ENCODE data around the gene RETN.

DNA sequence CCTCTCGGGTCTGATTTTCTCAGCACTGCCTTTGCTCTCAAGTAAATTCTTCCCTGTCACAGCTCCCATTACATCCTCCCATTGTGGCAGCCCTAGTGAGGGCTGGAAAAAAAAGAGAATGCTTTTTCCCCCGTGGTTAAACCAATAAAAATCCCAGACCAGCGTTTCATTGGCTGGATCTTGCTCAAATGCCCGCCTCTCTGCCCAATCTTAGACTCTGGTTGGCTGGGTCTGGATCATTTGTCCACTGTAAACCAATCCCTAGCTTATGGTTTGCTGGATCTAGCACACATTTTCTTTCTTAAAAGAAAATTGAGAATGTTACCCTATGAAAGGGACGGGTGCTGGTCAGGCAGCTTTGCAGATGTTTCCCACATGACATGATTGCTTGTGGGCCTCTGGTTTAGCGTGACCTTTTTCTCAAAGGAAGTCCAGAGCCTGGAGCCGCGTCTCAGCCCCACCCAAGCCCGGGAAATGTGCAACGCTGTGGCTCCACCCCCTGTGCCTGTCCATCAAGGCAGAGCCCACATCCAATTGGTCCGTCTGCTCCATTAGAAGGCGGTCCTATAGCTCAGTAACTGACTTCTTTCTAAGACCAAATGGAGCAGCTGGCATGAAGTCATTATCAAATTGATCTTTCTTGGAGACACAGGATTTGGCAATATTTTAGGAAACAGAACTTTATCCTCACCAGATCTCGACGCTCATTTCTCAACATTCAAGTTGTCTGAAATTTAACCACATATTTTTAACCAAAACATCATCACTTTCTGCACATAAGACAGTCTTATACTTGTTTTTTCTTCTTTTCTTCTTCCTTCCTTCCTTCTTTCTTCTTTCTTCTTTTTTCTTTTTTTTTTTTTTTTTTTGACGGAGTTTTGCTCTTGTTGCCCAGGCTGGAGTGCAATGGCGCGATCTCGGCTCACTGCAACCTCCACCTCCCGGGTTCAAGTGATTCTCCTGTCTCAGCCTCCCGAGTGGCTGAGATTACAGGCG lies 5.5 kb downstream of the RETN start:
- no peak for TF ChIP-seq BCL3 (IDR thresholded peaks at IDR 0.05)
- TF ChIP-seq CTCF (IDR thresholded peaks at IDR 0.05) = no peak
- no peak for TF ChIP-seq MAX (IDR thresholded peaks at IDR 0.05)
- TF ChIP-seq HOXA7 (CRISPR knock-in tag; IDR thresholded peaks at IDR 0.05) = no peak
- TF ChIP-seq RCOR1 (IDR thresholded peaks at IDR 0.05; ENCODE audit: low read depth, low read length) = no peak
- no peak for TF ChIP-seq BHLHE40 (IDR thresholded peaks at IDR 0.05; ENCODE audit: low read depth, low read length)
